ENCODE results near the gene SPOCK1.

The SPOCK1 gene

GRCh38 chr5:137221943-137222342 lies 277.2 kb downstream of the SPOCK1 start:
- H3K36me3 ChIP-seq (ENCODE audit: insufficient read depth, low read length): no peaks in the 10 kb centered on the region
- no peak overlapping the region for H3K9ac ChIP-seq (ENCODE audit: low read depth, low read length)
- no peaks in the 10 kb centered on the region for H3K9me3 ChIP-seq (ENCODE audit: control insufficient read depth, insufficient read depth, low read length)
- peaks cover 2% of the 10 kb centered on the region; the same call in 1 of the 2 replicates for H3K4me1 ChIP-seq (ENCODE audit: insufficient read depth, low read length)

- peaks cover 2% of the 10 kb centered on the region; the same call in 1 of the 2 replicates for H3K4me1 ChIP-seq (ENCODE audit: insufficient read depth, low read length)
Observed at GRCh38 chr5:137220523-137220927, 278.6 kb downstream of the SPOCK1 start.

GRCh38 chr5:137218896-137219295 lies 280.2 kb downstream of the SPOCK1 start:
- Histone ChIP-seq H3K9me3 (ENCODE audit: control insufficient read depth, insufficient read depth, low read length) (no peaks in the 10 kb centered on the region), H3K36me3 (ENCODE audit: insufficient read depth, low read length) (no peaks in the 10 kb centered on the region), H3K4me1 (ENCODE audit: insufficient read depth, low read length) (peaks cover 2% of the 10 kb centered on the region; the same call in 1 of the 2 replicates), H3K9ac (ENCODE audit: low read depth, low read length) (no peak overlapping the region)

More at GRCh38 chr5:137220523-137220927, 278.6 kb downstream of the SPOCK1 start:
- Histone ChIP-seq H3K36me3 (ENCODE audit: insufficient read depth, low read length) (no peaks in the 10 kb centered on the region), H3K9me3 (ENCODE audit: control insufficient read depth, insufficient read depth, low read length) (no peaks in the 10 kb centered on the region), H3K9ac (ENCODE audit: low read depth, low read length) (no peak overlapping the region)

- H3K9ac ChIP-seq (ENCODE audit: low read depth, low read length): no peak overlapping the region
- peaks cover 2% of the 10 kb centered on the region; the same call in 1 of the 2 replicates for H3K4me1 ChIP-seq (ENCODE audit: insufficient read depth, low read length)
Observed at GRCh38 chr5:137218471-137218870, 280.7 kb downstream of the SPOCK1 start.

GRCh38 chr5:137217599-137218200 lies 281.4 kb downstream of the SPOCK1 start:
- no peak overlapping the region for H3K9ac ChIP-seq (ENCODE audit: low read depth, low read length)
- H3K4me1 ChIP-seq (ENCODE audit: insufficient read depth, low read length): peaks cover 2% of the 10 kb centered on the region; the same call in 1 of the 2 replicates
- no peaks in the 10 kb centered on the region for H3K36me3 ChIP-seq (ENCODE audit: insufficient read depth, low read length)
- no peaks in the 10 kb centered on the region for H3K9me3 ChIP-seq (ENCODE audit: control insufficient read depth, insufficient read depth, low read length)

More at GRCh38 chr5:137218471-137218870, 280.7 kb downstream of the SPOCK1 start:
- H3K9me3 ChIP-seq (ENCODE audit: control insufficient read depth, insufficient read depth, low read length): no peaks in the 10 kb centered on the region
- no peaks in the 10 kb centered on the region for H3K36me3 ChIP-seq (ENCODE audit: insufficient read depth, low read length)

GRCh38 chr5:137216976-137217598 lies 282.0 kb downstream of the SPOCK1 start:
- Histone ChIP-seq H3K4me1 (ENCODE audit: insufficient read depth, low read length) (peaks cover 2% of the 10 kb centered on the region; the same call in 1 of the 2 replicates), H3K9me3 (ENCODE audit: control insufficient read depth, insufficient read depth, low read length) (no peaks in the 10 kb centered on the region), H3K36me3 (ENCODE audit: insufficient read depth, low read length) (no peaks in the 10 kb centered on the region), H3K9ac (ENCODE audit: low read depth, low read length) (no peak overlapping the region)

- Histone ChIP-seq H3K9ac (ENCODE audit: low read depth, low read length) (no peak overlapping the region), H3K36me3 (ENCODE audit: insufficient read depth, low read length) (no peaks in the 10 kb centered on the region), H3K9me3 (ENCODE audit: control insufficient read depth, insufficient read depth, low read length) (no peaks in the 10 kb centered on the region), H3K4me1 (ENCODE audit: insufficient read depth, low read length) (peaks cover 2% of the 10 kb centered on the region; the same call in 1 of the 2 replicates)
Observed at GRCh38 chr5:137215780-137216179, 283.3 kb downstream of the SPOCK1 start.

- no peaks in the 10 kb centered on the region for H3K9me3 ChIP-seq (ENCODE audit: control insufficient read depth, insufficient read depth, low read length)
- no peak overlapping the region for H3K9ac ChIP-seq (ENCODE audit: low read depth, low read length)
- no peaks in the 10 kb centered on the region for H3K4me1 ChIP-seq (ENCODE audit: insufficient read depth, low read length)
- H3K36me3 ChIP-seq (ENCODE audit: insufficient read depth, low read length): no peaks in the 10 kb centered on the region
Observed at GRCh38 chr5:137215261-137215660, 283.9 kb downstream of the SPOCK1 start.

GRCh38 chr5:137214446-137215189 lies 284.5 kb downstream of the SPOCK1 start:
- Histone ChIP-seq H3K36me3 (ENCODE audit: insufficient read depth, low read length) (no peaks in the 10 kb centered on the region), H3K9ac (ENCODE audit: low read depth, low read length) (no peak overlapping the region), H3K4me1 (ENCODE audit: insufficient read depth, low read length) (no peaks in the 10 kb centered on the region), H3K9me3 (ENCODE audit: control insufficient read depth, insufficient read depth, low read length) (no peaks in the 10 kb centered on the region)

GRCh38 chr5:137212471-137212870 lies 286.7 kb downstream of the SPOCK1 start:
- no peaks in the 10 kb centered on the region for H3K4me1 ChIP-seq (ENCODE audit: insufficient read depth, low read length)
- H3K36me3 ChIP-seq (ENCODE audit: insufficient read depth, low read length): no peaks in the 10 kb centered on the region
- no peaks in the 10 kb centered on the region for H3K9me3 ChIP-seq (ENCODE audit: control insufficient read depth, insufficient read depth, low read length)
- H3K9ac ChIP-seq (ENCODE audit: low read depth, low read length): no peak overlapping the region

GRCh38 chr5:137209232-137209809 lies 289.8 kb downstream of the SPOCK1 start:
- no peaks in the 10 kb centered on the region for H3K9me3 ChIP-seq (ENCODE audit: control insufficient read depth, insufficient read depth, low read length)
- H3K36me3 ChIP-seq (ENCODE audit: insufficient read depth, low read length): no peaks in the 10 kb centered on the region
- peaks cover 9% of the 10 kb centered on the region for H3K4me1 ChIP-seq (ENCODE audit: insufficient read depth, low read length)
- no peak overlapping the region for H3K9ac ChIP-seq (ENCODE audit: low read depth, low read length)

GRCh38 chr5:137207023-137207760 lies 291.9 kb downstream of the SPOCK1 start:
- H3K4me1 ChIP-seq (ENCODE audit: insufficient read depth, low read length): peaks cover 9% of the 10 kb centered on the region
- H3K9ac ChIP-seq (ENCODE audit: low read depth, low read length): no peak overlapping the region
- no peaks in the 10 kb centered on the region for H3K9me3 ChIP-seq (ENCODE audit: control insufficient read depth, insufficient read depth, low read length)
- H3K36me3 ChIP-seq (ENCODE audit: insufficient read depth, low read length): no peaks in the 10 kb centered on the region

GRCh38 chr5:137206030-137206715 lies 293.0 kb downstream of the SPOCK1 start:
- H3K36me3 ChIP-seq (ENCODE audit: insufficient read depth, low read length): no peaks in the 10 kb centered on the region
- no peaks in the 10 kb centered on the region for H3K9me3 ChIP-seq (ENCODE audit: control insufficient read depth, insufficient read depth, low read length)
- no peak overlapping the region for H3K9ac ChIP-seq (ENCODE audit: low read depth, low read length)
- peaks cover 14% of the 10 kb centered on the region for H3K4me1 ChIP-seq (ENCODE audit: insufficient read depth, low read length)
